ENCODE data around the gene FAM221A.
A peak's percentile ranks its signal among the peaks of the same experiment; 100 is the strongest.
"Not testable (repeated sequence)": the region's sequence is repeated elsewhere in the genome, so short reads cannot be mapped to it uniquely, and the experiment has no call there.

FAM221A gene

GRCh38 chr7:23679898-23680413 is at the start of gene FAM221A:
Gene FAM221A, plus strand, starts transcription at chr7:23680199. Its CDS starts 20 bp downstream, at chr7:23680219.
- peak; percentile 40 to 72 (median 52) for DNase-seq (ENCODE audit: low read depth in 3 of 3, low spot score in 1 of 3)

- no peak for DNase-seq (ENCODE audit: low read depth in 3 of 3, low spot score in 1 of 3)
Observed at GRCh38 chr7:23633417-23633816, 46.6 kb upstream of the FAM221A start.

- DNase-seq (ENCODE audit: low read depth in 3 of 3, low spot score in 1 of 3), result no peak
Observed at GRCh38 chr7:23645822-23646221, 34.2 kb upstream of the FAM221A start.

GRCh38 chr7:23653942-23654341 is 26.1 kb upstream of the FAM221A start:
- no peak for DNase-seq (ENCODE audit: low read depth in 3 of 3, low spot score in 1 of 3)

GRCh38 chr7:23654508-23654907 is 25.5 kb upstream of the FAM221A start:
- DNase-seq (ENCODE audit: low read depth in 3 of 3, low spot score in 1 of 3), result no peak

GRCh38 chr7:23655433-23655832 is 24.6 kb upstream of the FAM221A start:
- DNase-seq (ENCODE audit: low read depth in 3 of 3, low spot score in 1 of 3), result no peak

- DNase-seq (ENCODE audit: low read depth in 3 of 3, low spot score in 1 of 3), result no peak
Observed at GRCh38 chr7:23658831-23659427, 21.1 kb upstream of the FAM221A start.

- DNase-seq (ENCODE audit: low read depth in 3 of 3, low spot score in 1 of 3), result no peak
Observed at GRCh38 chr7:23661385-23661784, 18.6 kb upstream of the FAM221A start.

GRCh38 chr7:23662124-23662983 is 17.6 kb upstream of the FAM221A start:
- DNase-seq (ENCODE audit: low read depth in 3 of 3, low spot score in 1 of 3), result no peak

GRCh38 chr7:23662984-23663313 is 17.1 kb upstream of the FAM221A start:
- no peak for DNase-seq (ENCODE audit: low read depth in 3 of 3, low spot score in 1 of 3)

GRCh38 chr7:23664122-23664521 is 15.9 kb upstream of the FAM221A start:
- no peak for DNase-seq (ENCODE audit: low read depth in 3 of 3, low spot score in 1 of 3)

GRCh38 chr7:23672033-23672432 is 8.0 kb upstream of the FAM221A start:
- DNase-seq (ENCODE audit: low read depth in 3 of 3, low spot score in 1 of 3), result no peak

- peak in 1 of 3 donors; percentile 19 for DNase-seq (ENCODE audit: low read depth in 3 of 3, low spot score in 1 of 3)
Observed at GRCh38 chr7:23680414-23681405, 711 bp downstream of the FAM221A start.

- not testable (repeated sequence) for DNase-seq (ENCODE audit: low read depth in 3 of 3, low spot score in 1 of 3)
Observed at GRCh38 chr7:23684041-23684440, 4.0 kb downstream of the FAM221A start.

GRCh38 chr7:23685731-23686130 is 5.7 kb downstream of the FAM221A start:
- no peak for DNase-seq (ENCODE audit: low read depth in 3 of 3, low spot score in 1 of 3)

GRCh38 chr7:23687011-23687410 is 7.0 kb downstream of the FAM221A start:
- DNase-seq (ENCODE audit: low read depth in 3 of 3, low spot score in 1 of 3), result no peak

GRCh38 chr7:23689165-23689564 is 9.2 kb downstream of the FAM221A start:
- DNase-seq (ENCODE audit: low read depth in 3 of 3, low spot score in 1 of 3), result no peak

- DNase-seq (ENCODE audit: low read depth in 3 of 3, low spot score in 1 of 3), result no peak
Observed at GRCh38 chr7:23691320-23691719, 11.3 kb downstream of the FAM221A start.

GRCh38 chr7:23693224-23693623 is 13.2 kb downstream of the FAM221A start:
- no peak for DNase-seq (ENCODE audit: low read depth in 3 of 3, low spot score in 1 of 3)

GRCh38 chr7:23696916-23697441 is 17.0 kb downstream of the FAM221A start:
- peak in 2 of 3 donors; percentile 5 to 37 for DNase-seq (ENCODE audit: low read depth in 3 of 3, low spot score in 1 of 3)

GRCh38 chr7:23698822-23699221 is 18.8 kb downstream of the FAM221A start:
- DNase-seq (ENCODE audit: low read depth in 3 of 3, low spot score in 1 of 3), result no peak
